Effector memory CD4-positive, alpha-beta T cell (primary cell): ENCODE data around the gene OR10Z1.

Experiments used
- DNase-seq, 3 donors: peaks; one replicate each; pipeline ENCODE4 v3.0.0-alpha.2; 2020
- H3K27ac ChIP-seq: 2 replicates; pipeline ENCODE4 v1.7.0; 2013; ENCODE audit warnings: mild to moderate bottlenecking, low read length, moderate library complexity; ENCODE audit not compliant: insufficient read depth, poor library complexity, severe bottlenecking
- H3K27me3 ChIP-seq: replicated peaks from 2 replicates; pipeline ENCODE4 v1.7.0; 2013; ENCODE audit warnings: mild to moderate bottlenecking, low read length; ENCODE audit not compliant: insufficient read depth, control insufficient read depth, poor library complexity, severe bottlenecking
- H3K36me3 ChIP-seq: 2 replicates; pipeline ENCODE4 v1.7.0; 2013; ENCODE audit warnings: mild to moderate bottlenecking, low read length, moderate library complexity; ENCODE audit not compliant: control insufficient read depth, insufficient read depth
- H3K4me1 ChIP-seq: 2 replicates; pipeline ENCODE4 v1.7.0; 2013; ENCODE audit warnings: low read length, mild to moderate bottlenecking; ENCODE audit not compliant: control insufficient read depth, insufficient read depth, poor library complexity, severe bottlenecking
- H3K4me3 ChIP-seq: 2 replicates; pipeline ENCODE4 v1.7.0; 2013; ENCODE audit warnings: low read length, low read depth, mild to moderate bottlenecking; ENCODE audit not compliant: insufficient read depth, poor library complexity, severe bottlenecking
- H3K9me3 ChIP-seq: 2 replicates; pipeline ENCODE4 v1.7.0; 2013; ENCODE audit warnings: mild to moderate bottlenecking, low read length, moderate library complexity; ENCODE audit not compliant: control insufficient read depth

OR10Z1 gene

DNA sequence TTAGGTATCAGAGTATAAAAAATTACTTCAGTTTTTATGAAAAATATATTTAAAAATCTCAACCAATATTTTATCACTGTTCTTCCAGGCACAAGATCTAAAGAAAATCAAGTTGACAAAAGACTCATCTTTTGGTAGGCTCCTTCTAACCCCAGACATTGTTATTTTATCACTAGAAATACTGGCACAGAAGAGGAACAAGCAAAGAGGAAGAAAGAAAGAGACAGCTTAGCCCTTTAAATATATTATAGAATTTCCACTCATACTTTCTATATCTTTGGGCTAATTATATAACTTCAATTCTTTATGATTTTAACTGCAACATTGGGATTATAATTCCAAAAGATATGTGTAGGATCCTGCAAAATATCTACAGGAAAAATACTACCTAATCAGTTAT lies 49.0 kb downstream of the OR10Z1 start:
- Histone ChIP-seq H3K9me3 (no peaks in the 10 kb centered on the region), H3K27ac (no peak overlapping the region)

DNA sequence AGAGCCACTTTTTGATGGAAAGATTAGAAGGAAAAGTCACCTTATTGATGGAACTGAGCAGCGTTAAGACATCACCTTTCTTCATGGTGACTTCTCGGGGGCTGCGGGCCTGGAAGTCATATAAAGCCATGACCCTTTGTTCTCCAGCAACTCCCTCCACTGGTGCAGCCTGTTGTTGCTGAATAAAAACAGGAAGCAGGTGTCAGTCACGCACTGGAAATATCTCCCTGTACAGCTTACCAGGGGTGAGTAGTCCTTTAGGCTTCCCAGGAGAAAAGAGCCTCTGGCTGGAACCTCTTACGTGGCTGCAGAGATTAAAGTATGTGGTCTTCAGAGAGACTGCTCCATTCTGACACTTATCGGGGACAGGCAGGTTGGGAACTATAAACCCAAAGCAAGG lies 49.5 kb downstream of the OR10Z1 start:
- no peak overlapping the region for H3K4me3 ChIP-seq
- H3K9me3 ChIP-seq = no peaks in the 10 kb centered on the region
- no peak for DNase-seq
- no peaks in the 10 kb centered on the region for H3K4me1 ChIP-seq
- H3K27ac ChIP-seq = no peak overlapping the region
- H3K36me3 ChIP-seq = no peaks in the 10 kb centered on the region
- no peaks in the 10 kb centered on the region for H3K27me3 ChIP-seq

More for the DNA sequence above, 49.0 kb downstream of the OR10Z1 start:
- DNase-seq = no peak
- Histone ChIP-seq H3K27me3 (no peaks in the 10 kb centered on the region), H3K4me3 (no peak overlapping the region), H3K4me1 (no peaks in the 10 kb centered on the region), H3K36me3 (no peaks in the 10 kb centered on the region)
